Brain microvascular endothelial cell (primary cell): Measurements from ENCODE around the gene EYS.

Experiments used
- DNase-seq: peaks from one replicate; pipeline ENCODE4 v3.0.0-alpha.2; 2020
- H3K27ac ChIP-seq: fragments of 250-450 bp; sonication (Bioruptor Pico); 2 replicates; pipeline ENCODE4 v1.5.1; 2020; ENCODE audit warnings: mild to moderate bottlenecking, moderate library complexity
- H3K27me3 ChIP-seq: fragments of 250-450 bp; sonication (Bioruptor Pico); replicated peaks from 2 replicates; pipeline ENCODE4 v1.5.1; 2020; ENCODE audit warnings: mild to moderate bottlenecking
- H3K36me3 ChIP-seq: fragments of 250-450 bp; sonication (Bioruptor Pico); replicated peaks from 2 replicates; pipeline ENCODE4 v1.5.1; 2020; ENCODE audit warnings: mild to moderate bottlenecking
- H3K4me3 ChIP-seq: 2 replicates; pipeline ENCODE4 v1.5.1; 2011; ENCODE audit warnings: low read depth, mild to moderate bottlenecking, control low read depth, low read length, moderate library complexity
- CTCF ChIP-seq: IDR thresholded peaks from 2 replicates; pipeline ENCODE4 v1.5.1; 2011; ENCODE audit warnings: low read depth, mild to moderate bottlenecking, moderate library complexity, low read length, control low read depth, inconsistent platforms; ENCODE audit errors: missing control alignments
- in situ Hi-C: cut with HindIII; loops from 2 replicates; pipeline ENCODE4 v1.10.0; 2017; ENCODE audit warnings: low sequenced_read_pairs, low pct_ligation_motif_present

Gene EYS

GRCh38 chr6:64263778-64264177, 1443.2 kb downstream of the EYS start:
- in situ Hi-C loops: no loop called here
- H3K36me3 ChIP-seq: no peaks in the 10 kb centered on the region
- H3K27me3 ChIP-seq: no peaks in the 10 kb centered on the region
- TF ChIP-seq CTCF: no peak
- H3K27ac ChIP-seq: no peak overlapping the region
- no peak overlapping the region for H3K4me3 ChIP-seq
- no peak for DNase-seq

GRCh38 chr6:64259372-64259771, 1447.7 kb downstream of the EYS start:
- Histone ChIP-seq H3K36me3 (no peaks in the 10 kb centered on the region), H3K4me3 (no peak overlapping the region), H3K27me3 (no peaks in the 10 kb centered on the region), H3K27ac (no peak overlapping the region)
- no peak for DNase-seq
- no peak for TF ChIP-seq CTCF
- in situ Hi-C loops: no loop called here

- Histone ChIP-seq H3K4me3 (no peak overlapping the region), H3K27ac (no peak overlapping the region)
- in situ Hi-C loops: no loop called here
Measured at GRCh38 chr6:64258752-64259151, 1448.3 kb downstream of the EYS start.

GRCh38 chr6:64258302-64258701, 1448.7 kb downstream of the EYS start:
- in situ Hi-C loops: no loop called here

More at GRCh38 chr6:64258752-64259151, 1448.3 kb downstream of the EYS start:
- TF ChIP-seq CTCF: no peak
- Histone ChIP-seq H3K27me3 (no peaks in the 10 kb centered on the region), H3K36me3 (no peaks in the 10 kb centered on the region)
- DNase-seq: no peak

GRCh38 chr6:64257586-64257985, 1449.4 kb downstream of the EYS start:
- no peaks in the 10 kb centered on the region for H3K27me3 ChIP-seq
- TF ChIP-seq CTCF: no peak
- no peak overlapping the region for H3K4me3 ChIP-seq
- no peaks in the 10 kb centered on the region for H3K36me3 ChIP-seq
- in situ Hi-C loops: no loop called here
- no peak overlapping the region for H3K27ac ChIP-seq
- no peak for DNase-seq

More at GRCh38 chr6:64258302-64258701, 1448.7 kb downstream of the EYS start:
- no peak for TF ChIP-seq CTCF
- Histone ChIP-seq H3K4me3 (no peak overlapping the region), H3K27me3 (no peaks in the 10 kb centered on the region), H3K36me3 (no peaks in the 10 kb centered on the region), H3K27ac (no peak overlapping the region)
- DNase-seq: no peak

GRCh38 chr6:64256483-64256882, 1450.5 kb downstream of the EYS start:
- Histone ChIP-seq H3K27me3 (no peaks in the 10 kb centered on the region), H3K36me3 (no peaks in the 10 kb centered on the region), H3K4me3 (no peak overlapping the region), H3K27ac (no peak overlapping the region)
- in situ Hi-C loops: no loop called here
- no peak for DNase-seq
- TF ChIP-seq CTCF: no peak
